Left cardiac atrium (tissue), 4 donors: Measurements from ENCODE around the gene SPRED1. TPM values are rescaled to one million over a fixed set of nuclear protein-coding genes. Genes with fewer than 3 reads are reported as not detected.

Source experiments
- ATAC-seq, 2 donors: fragments of 200-7000 bp; cut with Tn5 transposase; one replicate each; pipeline ENCODE4 v1.9.1; 2020; ENCODE audit warnings: mild to moderate bottlenecking in 2 of 2, moderate library complexity in 2 of 2
- DNase-seq: peaks from one replicate; pipeline ENCODE4 v3.0.0-alpha.2; 2020
- intact Hi-C, 2 donors: fragments of 100-400 bp; cut with DNase I; formaldehyde crosslinking; loops; one replicate each; pipeline versions ENCODE4 v1.14.1 to v1.15.1; 2022 to 2023
- total RNA-seq, 2 donors: library from RNA; stranded (reverse); fragmentation: NEBNext Ultra II Directional; extraction: Animal tissue kit (Norgen Biotek cat#: 25700); gene quantifications; one replicate each; pipeline ENCODE4 v1.2.1, GENCODE V29; 2021
- donor health status: DM: no; HTN: yes; CAD: no.
- donor health status: DM: no; HTN: yes; CAD: no; lungs with severe emphysema.
- donor health status: DM: yes; HTN: yes; CAD: no.
- donor health status: Dilated cardiomyopathy.

SPRED1 gene
- total RNA-seq, 2 donors from 2014 or later: 16.1 to 19.9 TPM

DNA sequence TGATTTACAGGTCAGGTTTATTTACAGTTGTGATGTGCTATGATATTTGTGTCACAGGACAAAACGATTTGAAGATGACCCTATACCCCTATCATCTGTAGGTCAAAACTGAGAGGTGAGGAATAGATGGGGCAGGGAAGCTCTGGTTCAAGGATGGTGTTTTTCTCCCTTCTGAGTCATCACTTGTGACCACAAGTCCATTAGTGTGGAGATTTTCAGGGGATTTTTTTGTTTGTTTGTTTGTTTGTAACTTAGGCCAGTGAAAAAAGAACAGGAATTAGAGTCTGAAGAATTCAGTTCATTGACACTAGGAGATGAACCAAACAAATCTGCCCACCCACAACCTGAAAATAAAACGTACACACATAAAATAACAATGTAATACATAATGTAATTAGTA is 138.6 kb downstream of the SPRED1 start:
- intact Hi-C loops: loop anchor here in 1 of 2 donors (10.0 kb wide), 1 partner anchor 396 kb away; no protein-coding TSS in a partner anchor
- ATAC-seq (no peak), DNase-seq (no peak)

DNA sequence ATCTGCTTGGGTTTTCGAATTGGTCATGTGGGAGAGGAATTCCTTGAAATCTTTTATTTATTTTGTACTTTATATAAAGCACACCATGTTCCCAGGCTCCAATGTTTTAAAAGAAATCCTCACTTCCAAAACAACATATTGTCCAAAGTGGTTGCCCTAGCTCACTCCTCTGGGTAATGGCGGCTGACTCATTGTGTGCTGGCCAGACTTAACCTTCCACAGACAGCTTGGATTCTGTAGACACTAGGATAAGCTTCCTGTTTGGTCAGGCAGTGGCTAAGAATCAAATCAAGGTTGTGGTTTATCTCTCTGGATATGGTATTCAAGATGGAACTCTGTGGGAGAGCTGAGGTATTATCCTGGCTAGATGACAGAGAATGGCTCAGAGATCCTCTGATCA is 145.5 kb downstream of the SPRED1 start:
- DNase-seq (peak; percentile 61), ATAC-seq (peak; percentile 82 to 97)
- intact Hi-C loops: loop anchor here in 1 of 2 donors (10.0 kb wide), 1 partner anchor 403 kb away; no protein-coding TSS in a partner anchor

DNA sequence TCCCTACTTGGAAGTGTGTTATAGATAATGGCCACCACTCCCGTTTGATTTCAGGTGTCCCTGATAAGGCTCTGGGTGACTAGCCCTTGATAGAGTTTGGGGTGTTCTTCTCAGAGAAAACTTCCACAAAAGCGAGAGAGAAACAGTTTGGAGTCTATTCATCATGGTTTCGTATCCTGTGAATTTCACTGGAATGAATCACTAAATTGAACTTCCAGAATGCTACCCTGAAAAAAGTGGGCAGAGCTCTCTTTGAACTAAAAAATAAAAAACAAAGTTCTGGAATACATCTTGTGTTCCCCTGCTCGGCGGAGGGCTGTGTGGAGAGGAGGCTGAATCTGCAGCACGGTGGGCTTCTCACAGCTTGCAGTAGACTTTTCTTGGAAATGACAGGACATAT is 148.5 kb downstream of the SPRED1 start:
- ATAC-seq (no peak), DNase-seq (no peak)
- intact Hi-C loops: no loop called here

DNA sequence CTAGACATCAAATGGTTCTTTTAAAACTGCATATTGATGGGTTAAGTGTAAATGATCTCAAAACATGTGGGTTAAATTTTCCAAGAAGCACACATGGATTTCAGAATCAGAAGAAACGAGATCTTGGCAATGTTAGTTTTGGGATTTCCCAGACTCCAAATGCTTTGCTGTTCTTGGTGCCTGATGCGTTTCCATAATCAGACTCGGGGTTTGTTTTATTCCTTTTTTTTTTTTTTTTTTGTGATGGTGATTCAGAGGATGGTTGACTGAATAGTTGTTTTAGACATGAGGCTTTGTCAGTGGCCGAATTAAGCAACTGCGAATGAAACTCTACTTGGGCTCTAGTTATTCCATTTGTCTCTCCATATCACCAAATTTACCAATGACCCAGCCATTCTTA is 149.1 kb downstream of the SPRED1 start:
- ATAC-seq: no peak
- intact Hi-C loops: no loop called here
- DNase-seq: no peak

DNA sequence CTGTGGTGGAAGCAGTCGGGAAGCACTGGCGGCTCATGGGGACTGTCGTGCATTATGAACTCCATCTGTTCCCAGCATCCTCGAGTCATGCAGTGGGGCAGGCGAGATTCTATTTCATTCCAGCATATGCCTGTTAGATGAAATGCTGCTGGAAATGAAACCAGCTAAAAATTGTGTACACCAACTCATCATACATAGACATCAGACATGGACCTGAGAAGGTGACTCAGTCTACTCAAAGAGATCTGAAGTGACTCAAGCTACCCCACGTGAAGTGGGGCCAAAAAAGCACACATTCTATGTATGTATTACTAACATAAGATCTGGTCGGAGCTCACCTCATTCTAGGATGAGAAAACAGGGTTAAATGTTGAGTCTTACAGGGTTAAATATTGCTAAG is 153.8 kb downstream of the SPRED1 start:
- intact Hi-C loops: no loop called here
- ATAC-seq: no peak
- DNase-seq: no peak

Other genes with a start within 250 kb of the SPRED1 start
- 10 to 100 TPM; 16.1 to 25.0 TPM for gene FAM98B, start 201.3 kb downstream of the SPRED1 start, total RNA-seq